BJ (cell line): ENCODE data around the gene RPL31. TPM values are rescaled to one million over a fixed set of nuclear protein-coding genes. Genes with fewer than 3 reads are reported as not detected.

Experiments used
- CTCF ChIA-PET: fragments of 350-600 bp; formaldehyde crosslinking; extraction: SDS; loops from one replicate; lab custom pipeline; 2021; ENCODE audit warnings: antibody characterized with exemption, inconsistent platforms; lab: Yijun Ruan, JAX
- POLR2A ChIA-PET: fragments of 300-600 bp; sonication (Branson Sonifier 250); formaldehyde crosslinking; extraction: SDS; loops from one replicate; lab custom pipeline; 2021; ENCODE audit warnings: antibody characterized with exemption; lab: Charles Lee
- DNase-seq: peaks from one replicate; pipeline ENCODE4 v3.0.0-alpha.2; 2011; ENCODE audit warnings: low read depth
- H3K27me3 ChIP-seq: 2 replicates; pipeline ENCODE4 v1.6.0; 2011; ENCODE audit warnings: low read length; ENCODE audit not compliant: control insufficient read depth, insufficient read depth
- H3K36me3 ChIP-seq: 2 replicates; pipeline ENCODE4 v1.5.1; 2011; ENCODE audit warnings: low read length; ENCODE audit not compliant: control insufficient read depth, insufficient read depth
- H3K4me3 ChIP-seq: 2 replicates; pipeline ENCODE4 v1.5.1; 2011; ENCODE audit warnings: low read depth, mild to moderate bottlenecking, control low read depth, low read length
- polyA plus RNA-seq: library from polyadenylated mRNA; depleted of rRNA; stranded (reverse); fragments of >200 nt; gene quantifications from 2 replicates; pipeline ENCODE4 v1.2.3, GENCODE V29; 2011
- TF ChIP-seq, protein P1 (sequence below): IDR thresholded peaks from 2 replicates; pipeline ENCODE4 v1.5.1; 2011; ENCODE audit warnings: low read depth, mild to moderate bottlenecking, control low read depth, inconsistent platforms, low read length, moderate library complexity; ENCODE audit not compliant: insufficient read depth

Gene RPL31
- polyA plus RNA-seq, 1 experiment = 1,622 TPM

DNA sequence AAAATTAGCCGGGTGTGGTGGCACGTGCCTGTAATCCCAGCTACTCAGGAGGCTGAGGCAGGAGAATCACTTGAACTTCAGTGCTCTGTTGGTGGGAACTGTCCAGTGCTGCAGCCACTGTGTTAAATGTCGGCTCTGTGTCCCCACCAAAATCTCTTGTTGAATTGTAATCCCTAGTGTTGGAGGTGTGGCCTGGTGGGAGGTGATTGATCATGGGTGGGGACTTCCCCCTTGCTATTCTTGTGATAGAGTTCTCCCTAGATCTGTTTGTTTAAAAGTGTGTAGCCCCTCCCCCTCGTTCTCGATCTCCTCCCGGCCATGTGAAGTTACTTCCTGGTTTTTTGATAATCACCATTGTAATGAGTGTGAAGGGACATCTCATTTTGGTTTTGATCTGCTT lies 9.8 kb upstream of the RPL31 start:
- peaks cover 11% of the 10 kb centered on the region for H3K36me3 ChIP-seq
- CTCF ChIA-PET = no interaction called here
- no peaks in the 10 kb centered on the region for H3K27me3 ChIP-seq
- TF ChIP-seq, protein P1, sequence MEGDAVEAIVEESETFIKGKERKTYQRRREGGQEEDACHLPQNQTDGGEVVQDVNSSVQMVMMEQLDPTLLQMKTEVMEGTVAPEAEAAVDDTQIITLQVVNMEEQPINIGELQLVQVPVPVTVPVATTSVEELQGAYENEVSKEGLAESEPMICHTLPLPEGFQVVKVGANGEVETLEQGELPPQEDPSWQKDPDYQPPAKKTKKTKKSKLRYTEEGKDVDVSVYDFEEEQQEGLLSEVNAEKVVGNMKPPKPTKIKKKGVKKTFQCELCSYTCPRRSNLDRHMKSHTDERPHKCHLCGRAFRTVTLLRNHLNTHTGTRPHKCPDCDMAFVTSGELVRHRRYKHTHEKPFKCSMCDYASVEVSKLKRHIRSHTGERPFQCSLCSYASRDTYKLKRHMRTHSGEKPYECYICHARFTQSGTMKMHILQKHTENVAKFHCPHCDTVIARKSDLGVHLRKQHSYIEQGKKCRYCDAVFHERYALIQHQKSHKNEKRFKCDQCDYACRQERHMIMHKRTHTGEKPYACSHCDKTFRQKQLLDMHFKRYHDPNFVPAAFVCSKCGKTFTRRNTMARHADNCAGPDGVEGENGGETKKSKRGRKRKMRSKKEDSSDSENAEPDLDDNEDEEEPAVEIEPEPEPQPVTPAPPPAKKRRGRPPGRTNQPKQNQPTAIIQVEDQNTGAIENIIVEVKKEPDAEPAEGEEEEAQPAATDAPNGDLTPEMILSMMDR = no peak
- no peak for DNase-seq
- POLR2A ChIA-PET = no interaction called here
- no peak overlapping the region for H3K4me3 ChIP-seq

DNA sequence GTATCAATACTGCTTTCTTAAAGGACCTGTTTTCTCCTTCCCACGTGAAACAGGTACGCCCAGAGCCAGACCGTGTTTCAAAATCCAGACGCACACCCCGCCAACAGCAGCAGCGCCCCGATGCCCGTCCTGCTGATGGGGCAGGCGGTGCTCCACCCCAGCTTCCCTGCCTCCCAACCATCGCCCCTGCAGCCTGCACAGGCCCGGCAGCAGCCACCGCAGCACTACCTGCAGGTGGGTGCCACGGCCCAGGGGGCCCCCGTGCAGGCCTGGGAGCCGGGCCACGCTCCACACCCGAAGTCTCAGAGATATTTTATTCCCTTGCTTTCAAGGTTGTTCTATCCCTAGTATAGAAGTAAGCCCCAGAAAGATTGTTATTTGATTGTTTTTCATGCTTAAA lies 8.8 kb upstream of the RPL31 start:
- ChIA-PET POLR2A (no interaction called here), CTCF (interaction anchor here (1.2 kb wide), 1 partner anchor 7 kb away, joined by 3 read pairs; no protein-coding TSS in a partner anchor)
- DNase-seq = no peak
- H3K4me3 ChIP-seq = no peak overlapping the region
- no peaks in the 10 kb centered on the region for H3K27me3 ChIP-seq
- H3K36me3 ChIP-seq = peaks cover 11% of the 10 kb centered on the region
- TF ChIP-seq, protein P1 = no peak

- CTCF ChIA-PET = interaction anchor here (1.6 kb wide), 1 partner anchor 385 kb away, joined by 3 read pairs; no protein-coding TSS in a partner anchor
- Histone ChIP-seq H3K4me3 (no peak overlapping the region), H3K36me3 (peaks cover 11% of the 10 kb centered on the region), H3K27me3 (no peaks in the 10 kb centered on the region)
- POLR2A ChIA-PET = no interaction called here
- no peak for DNase-seq
- TF ChIP-seq, protein P1 = no peak
These were observed 6.6 kb upstream of the RPL31 start for GRCh38 chr2:100995309-100996075.

DNA sequence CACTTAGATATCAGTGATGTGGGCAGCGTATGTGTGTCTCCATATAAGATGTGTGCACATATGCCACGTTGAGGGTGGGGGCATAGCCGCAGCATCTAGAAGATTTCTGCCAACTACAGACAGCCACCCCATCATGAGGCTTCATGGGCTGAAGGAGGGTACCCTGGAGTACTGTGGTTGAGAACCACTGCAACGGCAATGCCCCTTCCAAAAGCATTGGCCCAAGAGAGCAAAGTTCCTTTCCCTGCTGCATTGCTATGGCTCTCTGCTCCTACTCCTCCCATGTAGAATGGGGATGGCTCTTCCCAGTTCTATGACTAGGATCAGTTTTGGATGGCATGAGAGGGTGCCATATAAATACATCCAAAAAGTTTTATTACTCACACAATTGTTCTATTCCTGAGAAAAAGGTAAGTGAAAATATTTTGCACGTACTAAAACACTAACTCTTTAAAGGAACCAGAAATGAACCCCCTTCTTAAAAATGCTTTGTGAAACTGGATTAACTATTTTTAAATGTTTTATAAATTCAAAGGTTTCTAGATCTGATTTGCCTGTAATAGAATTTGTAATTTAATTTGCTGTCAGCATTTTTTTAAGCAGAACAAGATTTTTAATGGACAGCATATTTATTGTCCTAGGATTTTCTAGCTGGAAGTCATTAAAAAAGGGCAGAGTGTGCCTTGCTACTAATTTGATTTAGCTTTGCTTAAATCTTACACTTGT lies 4.4 kb upstream of the RPL31 start:
- no peak for DNase-seq
- Histone ChIP-seq H3K4me3 (no peak overlapping the region), H3K36me3 (peaks cover 5% of the 10 kb centered on the region), H3K27me3 (no peaks in the 10 kb centered on the region)
- ChIA-PET POLR2A (no interaction called here), CTCF (no interaction called here)
- TF ChIP-seq, protein P1 = no peak

DNA sequence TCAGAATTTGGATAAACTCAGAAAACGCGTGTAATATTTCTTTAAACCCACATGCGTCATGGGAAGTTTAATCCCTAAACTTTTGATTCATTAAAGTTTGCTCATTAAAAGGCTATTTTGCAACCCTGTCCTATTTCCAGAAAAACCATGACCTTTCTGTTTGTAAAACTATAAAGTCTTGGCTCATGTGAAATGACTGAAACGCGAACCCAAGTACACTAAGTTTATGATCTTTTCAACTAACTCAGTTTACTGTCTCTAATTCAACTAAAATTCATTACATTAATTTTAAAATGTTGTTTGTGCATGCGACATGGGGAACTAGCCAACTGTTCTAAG lies 3.9 kb upstream of the RPL31 start:
- H3K36me3 ChIP-seq = peaks cover 5% of the 10 kb centered on the region
- ChIA-PET POLR2A (no interaction called here), CTCF (interaction anchor here (1.8 to 2.2 kb wide), 2 partner anchors 268 to 388 kb away, joined by 5 to 9 read pairs; no protein-coding TSS in a partner anchor)
- TF ChIP-seq, protein P1 = no peak
- H3K4me3 ChIP-seq = no peak overlapping the region
- H3K27me3 ChIP-seq = no peaks in the 10 kb centered on the region
- DNase-seq = peak; percentile 47
